KMS-11 (cell line): ENCODE data around the gene MAGEC2.

ENCODE experiments used
- H2AFZ ChIP-seq: fragments of 200-600 bp; sonication (generic); 2 replicates; pipeline ENCODE4 v1.6.1; 2016; ENCODE audit warnings: antibody characterized with exemption, mixed run types, low read depth
- H3K27ac ChIP-seq: fragments of 200-600 bp; sonication (generic); 2 replicates; pipeline ENCODE4 v1.6.1; 2016; ENCODE audit warnings: mild to moderate bottlenecking, mixed run types
- H3K27me3 ChIP-seq: fragments of 200-600 bp; sonication (generic); 2 replicates; pipeline ENCODE4 v1.6.1; 2017; ENCODE audit warnings: mild to moderate bottlenecking, low read depth, mixed run types, moderate library complexity; ENCODE audit not compliant: insufficient read depth
- H3K36me3 ChIP-seq: fragments of 200-600 bp; sonication (generic); 2 replicates; pipeline ENCODE4 v1.6.1; 2017; ENCODE audit warnings: mild to moderate bottlenecking, mixed run types; ENCODE audit not compliant: insufficient read depth
- H3K4me1 ChIP-seq: fragments of 200-600 bp; sonication (generic); 2 replicates; pipeline ENCODE4 v1.6.1; 2016; ENCODE audit warnings: mild to moderate bottlenecking, low read depth, mixed run types; ENCODE audit not compliant: poor library complexity, severe bottlenecking
- H3K4me2 ChIP-seq: fragments of 200-600 bp; sonication (generic); 2 replicates; pipeline ENCODE4 v1.7.0; 2016; ENCODE audit warnings: mild to moderate bottlenecking, mixed run types
- H3K4me3 ChIP-seq: fragments of 200-600 bp; sonication (generic); IDR thresholded peaks from 2 replicates; pipeline ENCODE4 v1.6.1; 2017; ENCODE audit warnings: low read depth, low read length, mixed read lengths; ENCODE audit not compliant: insufficient read depth
- H3K79me2 ChIP-seq: fragments of 200-600 bp; sonication (generic); 2 replicates; pipeline ENCODE4 v1.6.1; 2016; ENCODE audit warnings: low read depth, mixed run types; ENCODE audit not compliant: insufficient read depth
- H3K9ac ChIP-seq: fragments of 200-600 bp; sonication (generic); 2 replicates; pipeline ENCODE4 v1.6.1; 2016; ENCODE audit warnings: mild to moderate bottlenecking, mixed run types
- H4K20me1 ChIP-seq: fragments of 200-600 bp; sonication (generic); 2 replicates; pipeline ENCODE4 v1.6.1; 2016; ENCODE audit warnings: mild to moderate bottlenecking, mixed run types; ENCODE audit not compliant: insufficient read depth
- TF ChIP-seq, protein P1 (sequence below): fragments of 200-600 bp; sonication (generic); conservative IDR thresholded peaks from 2 replicates; pipeline ENCODE4 v1.6.1; 2017; ENCODE audit warnings: low read depth, mild to moderate bottlenecking, antibody characterized with exemption, low read length, moderate library complexity, mixed read lengths

MAGEC2 gene, protein sequence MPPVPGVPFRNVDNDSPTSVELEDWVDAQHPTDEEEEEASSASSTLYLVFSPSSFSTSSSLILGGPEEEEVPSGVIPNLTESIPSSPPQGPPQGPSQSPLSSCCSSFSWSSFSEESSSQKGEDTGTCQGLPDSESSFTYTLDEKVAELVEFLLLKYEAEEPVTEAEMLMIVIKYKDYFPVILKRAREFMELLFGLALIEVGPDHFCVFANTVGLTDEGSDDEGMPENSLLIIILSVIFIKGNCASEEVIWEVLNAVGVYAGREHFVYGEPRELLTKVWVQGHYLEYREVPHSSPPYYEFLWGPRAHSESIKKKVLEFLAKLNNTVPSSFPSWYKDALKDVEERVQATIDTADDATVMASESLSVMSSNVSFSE

DNA sequence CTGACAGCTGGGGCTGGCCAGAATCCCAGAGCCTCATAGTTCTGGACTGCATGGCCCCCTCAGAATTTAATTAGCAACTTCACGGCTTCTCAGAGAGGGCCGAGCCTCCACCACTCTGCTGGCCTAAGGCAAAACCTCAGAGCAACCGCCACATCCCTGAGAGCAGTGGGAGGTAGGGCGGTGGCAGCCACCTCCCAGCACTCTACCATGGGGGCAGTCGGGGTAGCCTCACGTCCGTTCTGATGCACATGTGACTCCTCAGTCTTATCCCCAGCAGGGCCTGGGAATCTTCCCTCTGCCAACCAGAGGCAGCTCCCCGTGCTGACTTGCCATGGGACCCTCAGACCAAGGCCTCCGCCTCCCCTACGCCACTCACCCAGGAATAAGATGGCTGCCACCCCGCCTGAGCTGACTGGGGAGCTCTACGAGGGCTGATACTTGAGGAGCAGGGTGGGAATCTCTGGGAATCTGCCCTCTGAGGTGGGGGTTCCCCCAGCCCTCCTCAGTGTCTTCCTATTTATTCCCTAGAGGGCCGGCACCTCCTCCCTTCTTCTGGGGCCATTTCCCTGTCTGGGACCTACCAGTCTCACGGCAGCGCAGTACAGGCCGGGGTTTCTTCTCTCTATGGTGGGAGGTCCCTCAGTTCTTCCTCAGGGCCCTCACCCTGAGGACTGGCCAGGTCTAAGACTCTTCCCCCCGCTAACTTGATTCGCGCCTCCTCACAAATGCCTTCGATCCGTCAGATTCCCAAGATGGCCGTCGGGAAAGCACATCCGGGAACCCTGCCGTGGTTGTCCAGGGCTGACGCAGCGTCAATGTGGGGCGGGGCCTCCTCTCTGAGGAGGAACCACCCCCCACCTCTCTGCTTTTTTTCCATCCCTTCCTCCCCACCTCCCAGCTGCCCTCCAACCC is at the start of gene MAGEC2:
TSS of gene MAGEC2 (minus strand) at position 769 of the 912 bp plus-strand sequence. CDS start 1,303 bp downstream, outside the sequence.
- no peaks in the 10 kb centered on the region for H3K79me2 ChIP-seq
- H3K9ac ChIP-seq: no peak within 1 kb of the TSS
- no peaks in the 10 kb centered on the region for H3K4me1 ChIP-seq
- no peaks in the 10 kb centered on the region for H3K27me3 ChIP-seq
- TF ChIP-seq, protein P1, sequence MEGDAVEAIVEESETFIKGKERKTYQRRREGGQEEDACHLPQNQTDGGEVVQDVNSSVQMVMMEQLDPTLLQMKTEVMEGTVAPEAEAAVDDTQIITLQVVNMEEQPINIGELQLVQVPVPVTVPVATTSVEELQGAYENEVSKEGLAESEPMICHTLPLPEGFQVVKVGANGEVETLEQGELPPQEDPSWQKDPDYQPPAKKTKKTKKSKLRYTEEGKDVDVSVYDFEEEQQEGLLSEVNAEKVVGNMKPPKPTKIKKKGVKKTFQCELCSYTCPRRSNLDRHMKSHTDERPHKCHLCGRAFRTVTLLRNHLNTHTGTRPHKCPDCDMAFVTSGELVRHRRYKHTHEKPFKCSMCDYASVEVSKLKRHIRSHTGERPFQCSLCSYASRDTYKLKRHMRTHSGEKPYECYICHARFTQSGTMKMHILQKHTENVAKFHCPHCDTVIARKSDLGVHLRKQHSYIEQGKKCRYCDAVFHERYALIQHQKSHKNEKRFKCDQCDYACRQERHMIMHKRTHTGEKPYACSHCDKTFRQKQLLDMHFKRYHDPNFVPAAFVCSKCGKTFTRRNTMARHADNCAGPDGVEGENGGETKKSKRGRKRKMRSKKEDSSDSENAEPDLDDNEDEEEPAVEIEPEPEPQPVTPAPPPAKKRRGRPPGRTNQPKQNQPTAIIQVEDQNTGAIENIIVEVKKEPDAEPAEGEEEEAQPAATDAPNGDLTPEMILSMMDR: no peak
- H2AFZ ChIP-seq: no peak within 1 kb of the TSS
- no peak within 1 kb of the TSS for H3K4me3 ChIP-seq
- no peak within 1 kb of the TSS for H3K27ac ChIP-seq
- no peak within 1 kb of the TSS for H3K4me2 ChIP-seq
- H4K20me1 ChIP-seq: no peaks in the 10 kb centered on the region
- H3K36me3 ChIP-seq: no peaks in the 10 kb centered on the region

DNA sequence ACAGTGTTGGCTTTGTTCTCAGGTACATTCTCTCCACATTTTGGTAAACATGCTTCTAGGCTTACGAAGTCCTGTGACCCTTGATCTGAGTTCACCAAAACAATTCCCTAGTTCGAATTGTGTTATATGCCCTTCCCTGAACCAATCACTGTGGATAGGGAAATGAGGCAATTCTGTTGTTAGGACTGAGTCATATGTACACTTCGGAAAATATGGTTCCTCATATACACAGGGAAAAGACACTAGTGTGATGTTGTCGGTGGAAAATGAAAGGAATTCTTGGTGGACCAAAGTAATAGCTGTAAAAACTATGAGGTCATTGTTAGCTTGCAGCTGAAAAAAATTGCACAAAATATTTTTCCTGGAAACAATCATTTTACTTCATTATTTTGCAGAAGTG is 46.6 kb upstream of the MAGEC2 start:
- no peaks in the 10 kb centered on the region for H4K20me1 ChIP-seq
- no peaks in the 10 kb centered on the region for H3K4me1 ChIP-seq
- no peak overlapping the region for H2AFZ ChIP-seq
- H3K27ac ChIP-seq: no peak overlapping the region
- H3K9ac ChIP-seq: no peak overlapping the region
- no peaks in the 10 kb centered on the region for H3K27me3 ChIP-seq
- H3K4me3 ChIP-seq: no peak overlapping the region
- H3K4me2 ChIP-seq: no peak overlapping the region
- H3K79me2 ChIP-seq: no peaks in the 10 kb centered on the region
- H3K36me3 ChIP-seq: no peaks in the 10 kb centered on the region
- TF ChIP-seq, protein P1: no peak

DNA sequence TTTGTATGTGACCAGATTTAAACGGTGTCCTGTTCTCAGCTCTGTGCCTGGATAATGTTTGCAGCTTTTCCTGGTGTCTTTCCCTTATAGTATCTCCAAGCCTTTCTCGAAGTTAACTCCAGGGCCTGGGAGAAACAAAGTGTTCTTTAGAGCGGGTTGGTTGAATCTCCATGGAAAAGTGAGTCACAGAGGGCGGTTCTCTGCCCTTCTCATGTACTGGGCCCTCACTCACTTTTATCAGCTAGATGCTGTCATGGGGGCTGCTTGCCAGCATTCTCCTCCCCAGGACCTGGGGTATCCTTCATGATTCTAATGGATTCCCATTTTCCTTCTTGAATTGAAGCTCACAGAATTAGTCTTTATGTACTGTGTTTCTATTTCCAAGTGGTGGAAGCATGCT is 46.1 kb upstream of the MAGEC2 start:
- no peak overlapping the region for H2AFZ ChIP-seq
- TF ChIP-seq, protein P1: no peak
- no peak overlapping the region for H3K9ac ChIP-seq
- no peaks in the 10 kb centered on the region for H3K79me2 ChIP-seq
- H3K4me1 ChIP-seq: no peaks in the 10 kb centered on the region
- H3K36me3 ChIP-seq: no peaks in the 10 kb centered on the region
- H3K4me2 ChIP-seq: no peak overlapping the region
- H3K27me3 ChIP-seq: no peaks in the 10 kb centered on the region
- no peak overlapping the region for H3K27ac ChIP-seq
- no peaks in the 10 kb centered on the region for H4K20me1 ChIP-seq
- no peak overlapping the region for H3K4me3 ChIP-seq

DNA sequence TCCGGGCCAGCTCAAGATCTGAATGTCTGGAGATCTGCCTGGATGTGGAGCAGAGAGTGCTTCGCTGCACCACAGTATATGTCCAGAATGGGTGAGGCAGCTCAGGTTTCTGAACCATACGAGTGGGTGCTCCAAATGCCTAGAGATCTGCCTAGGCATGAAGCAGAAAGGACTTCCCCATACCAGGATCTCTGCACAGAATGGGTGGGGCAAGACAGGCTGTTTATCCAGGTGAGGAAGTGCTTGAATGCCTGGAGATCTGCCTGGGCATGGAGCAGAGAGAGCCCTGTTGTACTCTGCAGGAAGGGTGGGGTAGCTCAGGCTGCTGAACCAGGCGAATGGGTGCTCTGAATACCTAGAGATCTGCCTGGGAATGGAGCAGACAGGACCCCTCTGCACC is 45.4 kb upstream of the MAGEC2 start:
- H3K9ac ChIP-seq: no peak overlapping the region
- H3K4me3 ChIP-seq: no peak overlapping the region
- no peak overlapping the region for H3K27ac ChIP-seq
- TF ChIP-seq, protein P1: no peak
- no peaks in the 10 kb centered on the region for H3K36me3 ChIP-seq
- H3K27me3 ChIP-seq: no peaks in the 10 kb centered on the region
- no peak overlapping the region for H2AFZ ChIP-seq
- H3K4me1 ChIP-seq: no peaks in the 10 kb centered on the region
- H3K4me2 ChIP-seq: no peak overlapping the region
- H3K79me2 ChIP-seq: no peaks in the 10 kb centered on the region
- no peaks in the 10 kb centered on the region for H4K20me1 ChIP-seq
